Measurements from ENCODE around the gene CEP20.

The CEP20 gene

GRCh38 chr16:15897121-15897780, 8.8 kb upstream of the CEP20 start:
- DNase-seq = peak; percentile 26

GRCh38 chr16:15894571-15895374, 6.4 kb upstream of the CEP20 start:
- no peak for DNase-seq

GRCh38 chr16:15891508-15891907, 3.1 kb upstream of the CEP20 start:
- DNase-seq = no peak

GRCh38 chr16:15887283-15887682, 1.1 kb downstream of the CEP20 start:
- DNase-seq = no peak

- no peak for DNase-seq
Measured at GRCh38 chr16:15886078-15886477, 2.3 kb downstream of the CEP20 start.

GRCh38 chr16:15885560-15886001, 2.8 kb downstream of the CEP20 start:
- no peak for DNase-seq

GRCh38 chr16:15882563-15882962, 5.8 kb downstream of the CEP20 start:
- no peak for DNase-seq

- no peak for DNase-seq
Measured at GRCh38 chr16:15881794-15882379, 6.5 kb downstream of the CEP20 start.

- DNase-seq = no peak
Measured at GRCh38 chr16:15880434-15881308, 7.7 kb downstream of the CEP20 start.

GRCh38 chr16:15879255-15879811, 9.1 kb downstream of the CEP20 start:
- no peak for DNase-seq

- no peak for DNase-seq
Measured at GRCh38 chr16:15876503-15876902, 11.9 kb downstream of the CEP20 start.

GRCh38 chr16:15874745-15875314, 13.6 kb downstream of the CEP20 start:
- DNase-seq = no peak

GRCh38 chr16:15873737-15874136, 14.7 kb downstream of the CEP20 start:
- DNase-seq = no peak

- DNase-seq = no peak
Measured at GRCh38 chr16:15873301-15873700, 15.1 kb downstream of the CEP20 start.

- DNase-seq = no peak
Measured at GRCh38 chr16:15870011-15870410, 18.4 kb downstream of the CEP20 start.

- DNase-seq = no peak
Measured at GRCh38 chr16:15866451-15866850, 22.0 kb downstream of the CEP20 start.

- DNase-seq = no peak
Measured at GRCh38 chr16:15865742-15866141, 22.7 kb downstream of the CEP20 start.

- no peak for DNase-seq
Measured at GRCh38 chr16:15864939-15865338, 23.5 kb downstream of the CEP20 start.

GRCh38 chr16:15861996-15862395, 26.4 kb downstream of the CEP20 start:
- DNase-seq = no peak

GRCh38 chr16:15858921-15859668, 29.3 kb downstream of the CEP20 start:
- no peak for DNase-seq

- no peak for DNase-seq
Measured at GRCh38 chr16:15857724-15858560, 30.5 kb downstream of the CEP20 start.

All from RPMI8226 (cell line).